CD4-positive, alpha-beta T cell (primary cell): ENCODE measurements around the gene C2CD5. TPM values are rescaled to one million over a fixed set of nuclear protein-coding genes. Genes with fewer than 3 reads are reported as not detected.

Source experiments
- ATAC-seq: fragments of 200-7000 bp; cut with Tn5 transposase; one replicate; pipeline ENCODE4 v1.10.0; 2022; ENCODE audit warnings: mild to moderate bottlenecking; ENCODE audit not compliant: poor library complexity
- CTCF ChIA-PET: fragments of 350-600 bp; sonication (Branson Sonifier 250); formaldehyde crosslinking; loops from one replicate; lab custom pipeline; 2021; ENCODE audit warnings: antibody characterized with exemption, inconsistent platforms; lab: Charles Lee
- POLR2A ChIA-PET: fragments of 350-600 bp; sonication (Branson Sonifier 250); formaldehyde crosslinking; loops from one replicate; lab custom pipeline; 2021; ENCODE audit warnings: antibody characterized with exemption, inconsistent platforms; lab: Charles Lee
- DNase-seq, 14 experiments: peaks; one replicate each; pipeline ENCODE4 v3.0.0-alpha.2; 2013 to 2020; ENCODE audit warnings: mixed read lengths in 2 of 14
- H3K27ac ChIP-seq, 2 donors: one replicate each; pipeline versions ENCODE4 v1.5.1 to v1.7.0; 2013; ENCODE audit warnings: low read length in 2 of 2, low read depth in 1 of 2, mild to moderate bottlenecking in 1 of 2
- H3K27me3 ChIP-seq, 2 experiments: 1 replicate in 1 of 2; 2 replicates in 1 of 2; pipeline versions ENCODE4 v1.6.1 to v1.7.0; 2013; ENCODE audit warnings: low read length in 2 of 2, control low read depth in 1 of 2, mild to moderate bottlenecking in 1 of 2, moderate library complexity in 1 of 2; ENCODE audit not compliant: insufficient read depth in 2 of 2, control insufficient read depth in 1 of 2
- H3K36me3 ChIP-seq: one replicate; pipeline ENCODE4 v1.6.1; 2013; ENCODE audit warnings: low read length, control low read depth; ENCODE audit not compliant: insufficient read depth
- H3K4me1 ChIP-seq: one replicate; pipeline ENCODE4 v1.6.1; 2013; ENCODE audit warnings: low read length, control low read depth; ENCODE audit not compliant: insufficient read depth
- H3K4me3 ChIP-seq: one replicate; pipeline ENCODE4 v1.5.1; 2013; ENCODE audit warnings: mild to moderate bottlenecking, low read length, moderate library complexity
- H3K9me3 ChIP-seq, 2 experiments: 1 replicate in 1 of 2; 2 replicates in 1 of 2; pipeline versions ENCODE4 v1.6.1 to v1.7.0; 2013; ENCODE audit warnings: low read length in 2 of 2, mild to moderate bottlenecking in 2 of 2, control low read depth in 1 of 2, moderate library complexity in 1 of 2; ENCODE audit not compliant: control insufficient read depth in 1 of 2, insufficient read depth in 1 of 2
- H3K27ac Mint-ChIP-seq: one replicate; pipeline ENCODE4 v1.8.0; 2020; ENCODE audit warnings: mixed read lengths
- H3K27me3 Mint-ChIP-seq: one replicate; pipeline ENCODE4 v1.8.0; 2021; ENCODE audit warnings: mixed read lengths
- H3K36me3 Mint-ChIP-seq: one replicate; pipeline ENCODE4 v1.8.0; 2021; ENCODE audit warnings: low read depth, mixed read lengths
- H3K4me1 Mint-ChIP-seq: one replicate; pipeline ENCODE4 v1.8.0; 2021; ENCODE audit warnings: low read depth, mixed read lengths
- H3K4me3 Mint-ChIP-seq: one replicate; pipeline ENCODE4 v1.8.0; 2020; ENCODE audit warnings: mild to moderate bottlenecking, mixed read lengths
- H3K9me3 Mint-ChIP-seq: one replicate; pipeline ENCODE4 v1.8.0; 2020; ENCODE audit warnings: mixed read lengths
- intact Hi-C, 2 experiments: fragments of 100-400 bp; cut with DNase I in 1 of 2; cut with micrococcal nuclease in 1 of 2; formaldehyde crosslinking; loops; one replicate each; pipeline versions ENCODE4 v1.15.1 to v1.9.0; 2023 to 2025; cut with DNase I, micrococcal nuclease
- total RNA-seq, 174 experiments: library from RNA in 2 of 174; stranded (reverse) in 2 of 174; gene quantifications; one replicate each; pipeline ENCODE4 v1.2.3 and lab custom pipeline; 2021 to 2026
- TF ChIP-seq, protein P1 (sequence below): fragments of 200-600 bp; IDR thresholded peaks from one replicate; pipeline ENCODE4 v1.8.0; 2022; ENCODE audit warnings: antibody characterized with exemption, mild to moderate bottlenecking

The C2CD5 gene
- total RNA-seq, 2 experiments from 2014 or later: 21.8 to 23.2 TPM

DNA sequence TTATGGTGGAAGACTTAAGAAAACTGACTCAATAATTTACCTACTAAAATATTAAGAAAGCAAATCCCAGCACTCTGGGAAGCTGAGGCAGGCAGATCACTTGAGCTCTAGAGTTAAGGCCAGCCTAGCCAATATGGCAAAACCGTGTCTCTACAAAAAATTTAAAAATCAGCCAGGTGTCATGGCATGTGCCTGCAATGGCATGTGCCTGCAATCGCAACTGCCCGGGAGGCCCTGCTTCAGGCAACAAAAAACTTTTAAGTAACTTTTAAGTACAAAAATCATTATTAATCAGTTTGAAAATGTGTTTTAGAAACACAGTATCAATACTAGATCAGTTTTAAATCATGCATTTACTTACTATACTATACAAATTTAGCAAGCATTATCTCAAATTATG is 17.5 kb downstream of the C2CD5 start:
- intact Hi-C loops: no loop called here
- Histone ChIP-seq H3K4me3 (no peak overlapping the region), H3K4me1 (no peaks in the 10 kb centered on the region), H3K27ac (no peak overlapping the region), H3K9me3 (no peaks in the 10 kb centered on the region), H3K36me3 (peaks cover 55% of the 10 kb centered on the region), H3K27me3 (no peaks in the 10 kb centered on the region)
- no peaks in the 10 kb centered on the region for H3K27me3 Mint-ChIP-seq
- ATAC-seq (no peak), DNase-seq (no peak)
- TF ChIP-seq, protein P1, sequence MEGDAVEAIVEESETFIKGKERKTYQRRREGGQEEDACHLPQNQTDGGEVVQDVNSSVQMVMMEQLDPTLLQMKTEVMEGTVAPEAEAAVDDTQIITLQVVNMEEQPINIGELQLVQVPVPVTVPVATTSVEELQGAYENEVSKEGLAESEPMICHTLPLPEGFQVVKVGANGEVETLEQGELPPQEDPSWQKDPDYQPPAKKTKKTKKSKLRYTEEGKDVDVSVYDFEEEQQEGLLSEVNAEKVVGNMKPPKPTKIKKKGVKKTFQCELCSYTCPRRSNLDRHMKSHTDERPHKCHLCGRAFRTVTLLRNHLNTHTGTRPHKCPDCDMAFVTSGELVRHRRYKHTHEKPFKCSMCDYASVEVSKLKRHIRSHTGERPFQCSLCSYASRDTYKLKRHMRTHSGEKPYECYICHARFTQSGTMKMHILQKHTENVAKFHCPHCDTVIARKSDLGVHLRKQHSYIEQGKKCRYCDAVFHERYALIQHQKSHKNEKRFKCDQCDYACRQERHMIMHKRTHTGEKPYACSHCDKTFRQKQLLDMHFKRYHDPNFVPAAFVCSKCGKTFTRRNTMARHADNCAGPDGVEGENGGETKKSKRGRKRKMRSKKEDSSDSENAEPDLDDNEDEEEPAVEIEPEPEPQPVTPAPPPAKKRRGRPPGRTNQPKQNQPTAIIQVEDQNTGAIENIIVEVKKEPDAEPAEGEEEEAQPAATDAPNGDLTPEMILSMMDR: no peak
- no peak overlapping the region for H3K4me3 Mint-ChIP-seq
- peaks cover 9% of the 10 kb centered on the region for H3K4me1 Mint-ChIP-seq
- peaks cover 58% of the 10 kb centered on the region for H3K36me3 Mint-ChIP-seq
- no peaks in the 10 kb centered on the region for H3K9me3 Mint-ChIP-seq
- ChIA-PET CTCF (no interaction called here), POLR2A (interaction anchor here (1.1 kb wide), 1 partner anchor 9 kb away, joined by 3 read pairs; no protein-coding TSS in a partner anchor)
- H3K27ac Mint-ChIP-seq: no peak overlapping the region

DNA sequence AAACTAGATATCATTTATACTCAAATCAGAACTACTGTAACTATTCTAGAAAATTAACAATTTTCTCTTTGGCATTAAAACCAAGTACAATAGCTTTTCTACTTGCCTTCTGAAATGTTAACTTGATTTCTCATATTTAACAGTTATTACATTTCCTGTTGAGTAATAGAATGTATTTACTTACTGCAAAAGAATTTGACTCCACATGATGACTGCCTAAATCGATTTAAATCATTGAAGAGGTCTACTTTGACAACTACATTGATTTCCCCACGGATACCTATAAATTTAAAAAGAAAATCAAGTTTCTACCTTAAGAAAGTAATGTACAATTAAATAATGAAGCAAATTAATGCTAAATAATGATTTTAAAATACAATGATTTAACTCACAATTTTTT is 18.9 kb downstream of the C2CD5 start:
- peaks cover 9% of the 10 kb centered on the region for H3K4me1 Mint-ChIP-seq
- TF ChIP-seq, protein P1: no peak
- DNase-seq (no peak), ATAC-seq (no peak)
- ChIA-PET CTCF (no interaction called here), POLR2A (no interaction called here)
- no peak overlapping the region for H3K27ac Mint-ChIP-seq
- no peaks in the 10 kb centered on the region for H3K9me3 Mint-ChIP-seq
- H3K4me3 Mint-ChIP-seq: no peak overlapping the region
- no peaks in the 10 kb centered on the region for H3K27me3 Mint-ChIP-seq
- Histone ChIP-seq H3K9me3 (no peaks in the 10 kb centered on the region), H3K36me3 (peaks cover 54% of the 10 kb centered on the region), H3K27ac (no peak overlapping the region), H3K4me1 (no peaks in the 10 kb centered on the region), H3K27me3 (no peaks in the 10 kb centered on the region), H3K4me3 (no peak overlapping the region)
- intact Hi-C loops: no loop called here
- H3K36me3 Mint-ChIP-seq: peaks cover 60% of the 10 kb centered on the region

DNA sequence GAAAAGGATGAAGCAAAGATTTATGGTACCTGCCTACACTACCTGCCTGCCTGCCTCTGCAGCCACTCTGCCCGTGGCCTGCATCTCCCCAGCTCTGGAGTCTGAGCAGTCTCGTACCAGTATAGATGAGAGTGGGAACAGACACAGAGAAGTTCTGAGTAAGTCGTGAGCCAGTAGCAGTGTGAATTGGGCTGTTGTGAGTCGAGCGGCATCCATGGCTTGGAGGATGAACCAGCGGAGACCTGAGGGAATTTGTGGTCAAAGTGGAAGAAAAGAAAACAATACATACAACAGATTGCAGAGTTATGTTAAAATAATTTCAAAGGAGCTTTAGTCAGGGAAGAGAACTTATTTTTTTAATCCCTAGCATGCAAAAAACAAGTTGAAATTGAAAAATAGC is 25.3 kb downstream of the C2CD5 start:
- DNase-seq: no peak
- no peak for ATAC-seq
- ChIA-PET POLR2A (interaction anchor here (2.0 kb wide), 1 partner anchor 26 kb away, joined by 9 read pairs; the partner anchor contains the start of gene C2CD5), CTCF (no interaction called here)
- no peaks in the 10 kb centered on the region for H3K4me1 ChIP-seq
- H3K36me3 Mint-ChIP-seq: peaks cover 63% of the 10 kb centered on the region
- no peaks in the 10 kb centered on the region for H3K27me3 ChIP-seq
- H3K36me3 ChIP-seq: peaks cover 57% of the 10 kb centered on the region
- no peak overlapping the region for H3K4me3 Mint-ChIP-seq
- no peak overlapping the region for H3K27ac Mint-ChIP-seq
- H3K27ac ChIP-seq: no peak overlapping the region
- no peaks in the 10 kb centered on the region for H3K9me3 ChIP-seq
- no peaks in the 10 kb centered on the region for H3K27me3 Mint-ChIP-seq
- no peaks in the 10 kb centered on the region for H3K9me3 Mint-ChIP-seq
- TF ChIP-seq, protein P1: no peak
- H3K4me1 Mint-ChIP-seq: peaks cover 4% of the 10 kb centered on the region
- intact Hi-C loops: no loop called here
- H3K4me3 ChIP-seq: no peak overlapping the region
